Muscle layer of duodenum (tissue), 2 donors: ENCODE data around the gene CPNE2.

Experiments
- H3K27ac ChIP-seq: one replicate; pipeline ENCODE4 v1.7.0; 2013; ENCODE audit warnings: mild to moderate bottlenecking, low read length
- H3K27me3 ChIP-seq: one replicate; pipeline ENCODE4 v1.7.0; 2013; ENCODE audit warnings: low read depth, mild to moderate bottlenecking, control low read depth, low read length
- H3K36me3 ChIP-seq, 2 donors: one replicate each; pipeline ENCODE4 v1.7.0; 2013; ENCODE audit warnings: low read length in 2 of 2, control low read depth in 1 of 2, mild to moderate bottlenecking in 1 of 2; ENCODE audit not compliant: insufficient read depth in 2 of 2, control insufficient read depth in 1 of 2
- H3K4me1 ChIP-seq, 2 donors: one replicate each; pipeline ENCODE4 v1.7.0; 2013; ENCODE audit warnings: low read length in 2 of 2, mild to moderate bottlenecking in 2 of 2, control low read depth in 1 of 2, moderate library complexity in 1 of 2; ENCODE audit not compliant: insufficient read depth in 2 of 2, control insufficient read depth in 1 of 2
- H3K4me3 ChIP-seq, 2 donors: one replicate each; pipeline ENCODE4 v1.7.0; 2013; ENCODE audit warnings: low read length in 2 of 2, low read depth in 1 of 2, mild to moderate bottlenecking in 1 of 2
- H3K9me3 ChIP-seq, 2 donors: one replicate each; pipeline ENCODE4 v1.7.0; 2013; ENCODE audit warnings: low read length in 2 of 2, control low read depth in 1 of 2, mild to moderate bottlenecking in 1 of 2; ENCODE audit not compliant: control insufficient read depth in 1 of 2
- donor health status: healthy.

CPNE2 gene

GRCh38 chr16:57149391-57149790 is 57.0 kb downstream of the CPNE2 start:
- Histone ChIP-seq H3K27me3 (no peaks in the 10 kb centered on the region), H3K36me3 (peaks cover 20 to 23% of the 10 kb centered on the region in 2 donors), H3K4me1 (peaks cover 6 to 11% of the 10 kb centered on the region in 2 donors), H3K9me3 (no peaks in the 10 kb centered on the region), H3K4me3 (no peak overlapping the region), H3K27ac (no peak overlapping the region)

GRCh38 chr16:57150682-57151330 is 58.4 kb downstream of the CPNE2 start:
- no peaks in the 10 kb centered on the region for H3K9me3 ChIP-seq
- peaks cover 6 to 11% of the 10 kb centered on the region in 2 donors for H3K4me1 ChIP-seq
- H3K27ac ChIP-seq, result no peak overlapping the region
- peaks cover 26 to 27% of the 10 kb centered on the region in 2 donors for H3K36me3 ChIP-seq
- H3K4me3 ChIP-seq, result no peak overlapping the region
- H3K27me3 ChIP-seq, result no peaks in the 10 kb centered on the region

- Histone ChIP-seq H3K27ac (no peak overlapping the region), H3K4me3 (no peak overlapping the region), H3K36me3 (peaks cover 27 to 31% of the 10 kb centered on the region in 2 donors), H3K9me3 (no peaks in the 10 kb centered on the region), H3K27me3 (no peaks in the 10 kb centered on the region), H3K4me1 (peaks cover 6 to 11% of the 10 kb centered on the region in 2 donors)
These were observed 59.0 kb downstream of the CPNE2 start for GRCh38 chr16:57151369-57151768.

- peaks cover 27 to 39% of the 10 kb centered on the region in 2 donors for H3K36me3 ChIP-seq
These were observed 60.0 kb downstream of the CPNE2 start for GRCh38 chr16:57152096-57153093.

GRCh38 chr16:57153841-57154240 is 61.5 kb downstream of the CPNE2 start:
- H3K9me3 ChIP-seq, result no peaks in the 10 kb centered on the region
- H3K27me3 ChIP-seq, result no peaks in the 10 kb centered on the region
- H3K4me1 ChIP-seq, result no peaks in the 10 kb centered on the region
- H3K4me3 ChIP-seq, result no peak overlapping the region
- peaks cover 30 to 41% of the 10 kb centered on the region in 2 donors for H3K36me3 ChIP-seq
- no peak overlapping the region for H3K27ac ChIP-seq

More at GRCh38 chr16:57152096-57153093, 60.0 kb downstream of the CPNE2 start:
- H3K9me3 ChIP-seq, result no peaks in the 10 kb centered on the region
- H3K4me1 ChIP-seq, result peaks cover 6 to 9% of the 10 kb centered on the region in 2 donors
- no peaks in the 10 kb centered on the region for H3K27me3 ChIP-seq
- no peak overlapping the region for H3K27ac ChIP-seq
- no peak overlapping the region for H3K4me3 ChIP-seq

- Histone ChIP-seq H3K27me3 (no peaks in the 10 kb centered on the region), H3K27ac (no peak overlapping the region), H3K36me3 (peaks cover 36 to 44% of the 10 kb centered on the region in 2 donors), H3K9me3 (no peaks in the 10 kb centered on the region), H3K4me3 (no peak overlapping the region), H3K4me1 (no peaks in the 10 kb centered on the region)
These were observed 63.4 kb downstream of the CPNE2 start for GRCh38 chr16:57155702-57156350.

- H3K36me3 ChIP-seq, result peaks cover 36 to 47% of the 10 kb centered on the region in 2 donors
- H3K9me3 ChIP-seq, result no peaks in the 10 kb centered on the region
- H3K4me1 ChIP-seq, result no peaks in the 10 kb centered on the region
These were observed 63.9 kb downstream of the CPNE2 start for GRCh38 chr16:57156351-57156703.

GRCh38 chr16:57157533-57157932 is 65.2 kb downstream of the CPNE2 start:
- Histone ChIP-seq H3K27ac (no peak overlapping the region), H3K36me3 (peaks cover 29 to 50% of the 10 kb centered on the region in 2 donors), H3K4me3 (no peak overlapping the region), H3K9me3 (no peaks in the 10 kb centered on the region), H3K4me1 (no peaks in the 10 kb centered on the region), H3K27me3 (no peaks in the 10 kb centered on the region)

More at GRCh38 chr16:57156351-57156703, 63.9 kb downstream of the CPNE2 start:
- Histone ChIP-seq H3K27ac (no peak overlapping the region), H3K4me3 (no peak overlapping the region), H3K27me3 (no peaks in the 10 kb centered on the region)

GRCh38 chr16:57159447-57159846 is 67.1 kb downstream of the CPNE2 start:
- Histone ChIP-seq H3K27me3 (no peaks in the 10 kb centered on the region), H3K4me3 (no peak overlapping the region), H3K4me1 (no peaks in the 10 kb centered on the region), H3K36me3 (peaks cover 25 to 46% of the 10 kb centered on the region in 2 donors), H3K27ac (no peak overlapping the region), H3K9me3 (no peaks in the 10 kb centered on the region)

- no peak overlapping the region for H3K27ac ChIP-seq
- H3K36me3 ChIP-seq, result peaks cover 38 to 50% of the 10 kb centered on the region in 2 donors
- no peaks in the 10 kb centered on the region for H3K9me3 ChIP-seq
- H3K27me3 ChIP-seq, result no peaks in the 10 kb centered on the region
- no peak overlapping the region for H3K4me3 ChIP-seq
- peaks cover 8 to 13% of the 10 kb centered on the region in 2 donors for H3K4me1 ChIP-seq
These were observed 71.5 kb downstream of the CPNE2 start for GRCh38 chr16:57163842-57164241.

GRCh38 chr16:57165483-57165882 is 73.1 kb downstream of the CPNE2 start:
- H3K4me1 ChIP-seq, result peaks cover 8 to 13% of the 10 kb centered on the region in 2 donors
- no peak overlapping the region for H3K27ac ChIP-seq
- H3K9me3 ChIP-seq, result no peaks in the 10 kb centered on the region
- H3K27me3 ChIP-seq, result no peaks in the 10 kb centered on the region
- H3K4me3 ChIP-seq, result no peak overlapping the region
- H3K36me3 ChIP-seq, result peaks cover 37 to 62% of the 10 kb centered on the region in 2 donors
